Fibroblast of skin of left biceps (primary cell): ENCODE results near the gene EXOC3.
"Not testable (repeated sequence)": the region's sequence is repeated elsewhere in the genome, so short reads cannot be mapped to it uniquely, and the experiment has no call there.

Experiments
- DNase-seq, 2 experiments: peaks; one replicate each; pipeline ENCODE4 v3.0.0-alpha.2; 2013; ENCODE audit warnings: low read depth in 2 of 2

EXOC3 gene

GRCh38 chr5:407051-407450 lies 35.9 kb upstream of the EXOC3 start:
- no peak for DNase-seq

GRCh38 chr5:407801-408268 lies 35.1 kb upstream of the EXOC3 start:
- no peak for DNase-seq

GRCh38 chr5:410911-411517 lies 32.0 kb upstream of the EXOC3 start:
- DNase-seq, result no peak

DNA sequence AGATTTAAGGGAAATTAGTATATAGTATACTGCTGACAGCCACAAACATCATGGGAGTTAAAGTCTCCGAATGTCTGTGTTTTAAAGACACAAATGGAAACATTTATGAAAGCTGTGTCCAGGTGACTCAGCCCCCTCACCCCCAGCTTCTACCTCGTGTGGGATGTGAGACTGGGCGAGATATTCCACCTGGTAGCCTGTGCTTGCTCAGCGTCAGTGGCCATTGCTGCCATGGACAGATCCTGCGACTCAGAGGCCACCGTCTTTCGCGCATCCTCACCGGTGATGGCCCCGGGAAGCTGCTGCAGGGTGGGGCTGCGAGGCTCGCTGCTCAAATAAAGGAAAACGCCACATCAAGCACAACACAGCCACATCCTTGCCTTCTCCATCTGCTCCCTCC lies 31.2 kb upstream of the EXOC3 start:
- DNase-seq, result no peak

- not testable (repeated sequence) for DNase-seq
These were observed 27.7 kb upstream of the EXOC3 start for GRCh38 chr5:414991-415927.

GRCh38 chr5:415928-416635 lies 26.9 kb upstream of the EXOC3 start:
- no peak for DNase-seq

DNA sequence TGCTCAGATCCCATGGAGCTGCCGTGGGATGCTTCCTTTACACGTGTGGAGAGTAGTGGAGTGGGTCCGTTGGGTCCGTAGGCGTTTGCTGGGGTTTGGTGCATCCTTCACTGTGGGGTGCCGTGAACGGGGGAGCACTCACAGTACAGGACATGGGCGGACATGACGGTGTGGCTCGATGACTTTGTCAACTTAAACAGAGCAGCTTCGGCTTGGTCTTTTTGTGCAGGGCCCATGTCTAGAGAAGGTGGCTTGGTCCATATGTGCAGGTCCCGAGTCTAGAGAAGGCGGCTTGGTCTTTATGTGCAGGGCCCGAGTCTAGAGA lies 26.4 kb upstream of the EXOC3 start:
- no peak for DNase-seq

- no peak for DNase-seq
These were observed 25.4 kb upstream of the EXOC3 start for GRCh38 chr5:417301-418161.

- DNase-seq, result no peak
These were observed 24.5 kb upstream of the EXOC3 start for GRCh38 chr5:418162-419121.

- no peak for DNase-seq
These were observed 23.0 kb upstream of the EXOC3 start for GRCh38 chr5:419970-420369.

- no peak for DNase-seq
These were observed 22.2 kb upstream of the EXOC3 start for GRCh38 chr5:420632-421286.

DNA sequence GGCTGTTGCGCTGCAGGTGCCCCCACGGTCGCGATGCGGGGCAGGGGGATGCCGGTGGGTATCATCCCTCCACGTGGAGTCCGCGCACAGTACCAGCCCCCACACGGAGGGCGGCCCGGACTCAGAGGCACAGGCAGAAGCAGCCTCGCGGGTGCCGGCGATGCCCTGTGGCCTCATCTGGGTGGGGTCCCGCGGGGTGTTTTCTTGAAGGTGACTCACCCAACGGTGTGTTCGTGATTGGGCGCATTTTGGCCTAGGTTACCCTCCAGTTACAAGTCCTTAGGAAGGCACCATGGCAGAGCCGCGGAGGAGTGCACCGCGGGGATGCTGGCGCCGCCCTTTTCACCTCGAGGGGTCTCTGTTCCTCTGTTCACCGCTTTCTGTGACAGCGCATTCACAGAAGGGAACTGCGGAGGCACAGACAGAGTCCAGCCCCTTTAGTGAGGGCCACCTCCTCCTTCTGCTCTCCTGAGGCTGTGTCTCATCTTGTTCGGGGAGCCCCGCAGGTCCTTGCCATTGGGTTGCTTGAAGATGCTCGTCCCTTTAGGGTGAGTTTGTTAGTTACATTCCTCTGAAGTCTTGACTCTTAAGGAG lies 21.6 kb upstream of the EXOC3 start:
- no peak for DNase-seq

DNA sequence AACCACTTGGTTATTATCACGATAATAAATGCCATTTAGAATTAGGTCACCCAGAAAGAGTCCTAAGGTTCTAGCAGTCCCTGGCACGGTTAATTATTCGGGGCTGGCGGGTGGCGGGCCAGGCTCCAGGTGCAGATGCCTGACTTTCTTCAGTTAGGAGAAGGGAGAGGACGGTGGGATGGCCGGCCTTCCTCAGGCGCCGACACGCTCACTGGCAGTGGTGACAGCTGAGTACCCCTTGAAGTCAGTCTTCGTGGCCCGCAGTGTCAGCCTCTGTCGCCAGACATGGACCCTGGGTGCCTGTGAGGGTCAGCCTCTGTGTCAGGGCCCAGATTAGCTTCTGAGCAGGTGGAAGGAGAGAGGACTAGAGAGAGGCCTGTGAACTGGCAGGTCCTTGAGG lies 21.1 kb upstream of the EXOC3 start:
- DNase-seq, result no peak

DNA sequence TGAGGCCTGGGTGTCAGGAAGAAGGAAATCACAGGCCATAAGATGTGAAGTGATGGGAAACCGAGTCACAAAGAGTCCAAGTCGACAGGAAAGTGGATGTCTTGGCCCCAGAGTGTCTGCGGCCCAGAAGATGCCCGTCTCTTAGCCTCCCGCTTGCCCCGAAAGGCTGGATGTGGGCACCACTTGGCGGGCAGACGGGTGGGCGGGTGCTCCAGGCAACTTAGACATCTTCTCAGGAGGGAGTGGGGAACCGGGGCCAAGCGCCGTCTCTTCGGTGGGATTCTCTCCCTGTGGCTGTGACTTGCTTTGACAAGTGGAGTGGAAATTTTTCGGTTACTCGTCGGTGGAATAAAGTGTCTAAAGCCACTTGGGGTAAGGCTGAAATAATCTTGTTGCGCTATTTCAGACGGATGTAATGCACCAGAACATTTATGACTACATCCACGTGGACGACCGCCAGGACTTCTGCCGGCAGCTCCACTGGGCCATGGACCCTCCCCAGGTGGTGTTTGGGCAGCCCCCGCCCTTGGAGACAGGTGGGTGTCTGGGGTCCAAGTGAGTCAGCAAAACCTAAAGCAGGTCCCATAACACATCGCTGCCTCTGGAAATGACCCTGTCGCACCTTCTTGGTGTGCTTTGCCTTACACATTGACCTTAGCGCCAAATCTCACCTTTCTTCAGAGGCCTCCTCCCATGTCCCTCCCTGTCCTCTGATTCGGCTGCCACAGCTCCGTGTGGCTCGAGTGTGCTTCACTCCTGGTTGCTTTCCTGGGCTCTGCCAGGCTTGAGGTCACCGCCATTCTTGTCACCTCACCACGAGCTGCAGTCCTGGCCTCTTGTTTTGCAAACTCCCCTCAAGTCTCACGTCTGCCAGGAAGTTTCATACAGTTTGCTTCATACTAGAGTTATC lies 20.4 kb upstream of the EXOC3 start:
- DNase-seq, result no peak

DNA sequence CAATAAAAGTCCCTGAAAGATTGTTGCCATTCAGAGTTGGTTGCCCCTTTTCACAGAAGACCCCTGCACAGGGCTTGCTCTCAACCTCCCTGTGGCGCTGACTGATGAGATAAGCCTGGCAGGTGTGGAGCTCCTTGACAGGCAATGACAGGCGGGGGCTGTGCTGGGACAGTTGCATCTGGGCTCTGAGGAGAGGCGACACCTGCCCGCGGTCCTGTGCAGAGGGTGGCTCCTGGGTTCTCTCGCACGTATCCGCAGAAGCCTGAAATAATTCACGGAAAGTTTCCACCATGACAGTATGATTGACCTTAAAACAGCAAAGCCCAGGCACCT lies 19.8 kb upstream of the EXOC3 start:
- no peak for DNase-seq

DNA sequence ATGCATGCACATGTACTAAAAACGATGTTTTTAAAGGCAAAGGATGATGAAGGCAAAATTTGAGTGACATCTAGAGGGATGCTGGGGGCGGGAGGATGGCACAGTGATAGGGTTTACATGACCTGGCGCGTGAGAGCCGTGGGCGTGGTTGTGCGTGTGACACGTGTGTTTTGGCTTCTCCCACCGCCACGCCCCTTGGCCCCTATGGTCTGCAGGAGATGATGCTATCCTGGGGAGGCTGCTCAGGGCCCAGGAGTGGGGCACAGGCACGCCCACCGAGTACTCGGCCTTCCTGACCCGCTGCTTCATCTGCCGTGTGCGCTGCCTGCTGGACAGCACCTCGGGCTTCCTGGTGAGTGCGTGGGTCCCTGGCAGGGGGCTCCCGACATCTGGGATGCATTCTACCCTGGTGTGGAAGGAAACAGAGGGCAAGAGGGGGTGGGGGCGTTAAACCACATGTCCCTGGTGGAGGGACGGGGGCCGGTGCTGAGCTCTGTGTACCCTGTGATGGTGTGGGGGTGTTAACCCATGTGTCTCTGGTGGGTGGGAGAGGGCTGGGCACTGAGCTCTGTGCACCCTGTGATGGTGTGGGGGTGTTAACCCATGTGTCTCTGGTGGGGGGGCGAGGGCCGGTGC lies 19.2 kb upstream of the EXOC3 start:
- no peak for DNase-seq

- DNase-seq, result no peak
These were observed 18.5 kb upstream of the EXOC3 start for GRCh38 chr5:424301-425110.
